Measurements from ENCODE around the gene SND1. TPM values are rescaled to one million over a fixed set of nuclear protein-coding genes. Genes with fewer than 3 reads are reported as not detected.

SND1 gene
- total and polyA plus RNA-seq, 2 donors (not counting 3 experiments of a cell fraction or from before 2014, with no cell fraction given) = 116 to 249 TPM

DNA sequence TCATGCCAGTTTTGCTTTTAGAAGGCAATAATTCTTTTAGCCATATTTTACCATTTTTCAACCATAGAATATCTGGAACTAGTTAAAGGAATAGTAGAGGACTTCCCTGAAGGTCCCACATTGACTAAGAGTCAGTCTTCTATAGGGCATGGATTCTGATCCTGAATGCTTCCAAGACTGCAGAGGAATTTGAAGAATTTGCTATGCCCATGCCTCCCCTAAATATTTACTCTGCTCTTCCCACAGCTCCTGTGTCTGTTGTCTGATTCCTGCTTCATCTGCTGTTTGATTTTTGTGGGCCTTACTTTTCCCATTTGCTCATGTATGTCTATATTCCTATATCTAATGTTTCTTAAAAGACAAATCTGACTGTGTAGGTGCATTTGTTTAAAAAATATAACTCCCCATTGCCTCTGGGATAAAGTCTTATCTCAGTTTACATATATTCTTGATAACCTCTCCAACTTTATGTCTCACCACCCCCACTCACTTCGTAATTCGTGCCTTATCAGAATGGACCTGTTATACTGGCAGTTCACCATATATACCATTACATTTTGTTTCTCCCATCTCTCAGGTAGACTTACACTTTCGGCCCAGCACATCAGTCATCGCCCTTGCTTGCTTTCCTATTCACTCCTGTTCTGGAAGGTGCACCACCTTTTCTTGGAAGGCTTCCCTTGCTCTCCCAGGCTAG is 345.4 kb downstream of the SND1 start:
- no TSS peak for BruUV-seq (replicated peaks)
- ChIA-PET CTCF (interaction anchor here (0.8 kb wide), 1 partner anchor 15 kb away, joined by 3 read pairs; no protein-coding TSS in a partner anchor), POLR2A (no interaction called here)
- no peaks in the 10 kb centered on the region for H3K27me3 ChIP-seq (ENCODE audit: control insufficient read depth in 2 of 2, insufficient read depth in 2 of 2, low read length in 2 of 2)
- no peak overlapping the region for H3K27ac ChIP-seq (ENCODE audit: insufficient read depth, low read depth, low read length)
- H3K9ac ChIP-seq (replicated peaks; ENCODE audit: extremely low read depth, insufficient read depth, low read length) = no peak overlapping the region
- H3K4me3 ChIP-seq (replicated peaks in 1 of 3; ENCODE audit: insufficient read depth in 1 of 3, low read depth in 1 of 3, low read length in 3 of 3) = no peak overlapping the region
- DNase-seq (ENCODE audit: low read depth, low spot score) = no peak
- peaks cover 4% of the 10 kb centered on the region for H4K20me1 ChIP-seq (replicated peaks; ENCODE audit: control insufficient read depth, extremely low read depth, insufficient read depth, low read length)
- intact Hi-C loops (cut with micrococcal nuclease) = no loop called here
- no peaks in the 10 kb centered on the region for H3K9me3 ChIP-seq (replicated peaks; ENCODE audit: control insufficient read depth, insufficient read depth, low read length)
- no peaks in the 10 kb centered on the region for H3K9me1 ChIP-seq (replicated peaks; ENCODE audit: control insufficient read depth, extremely low read depth, insufficient read depth, low read length)
- H3K4me1 ChIP-seq (ENCODE audit: control insufficient read depth, extremely low read depth, insufficient read depth, low read length) = no peaks in the 10 kb centered on the region
- peaks cover 2% of the 10 kb centered on the region in 2 experiments for H3K36me3 ChIP-seq (ENCODE audit: control insufficient read depth in 2 of 2, extremely low read depth in 1 of 2, insufficient read depth in 2 of 2, low read length in 2 of 2)
- H2AFZ ChIP-seq (ENCODE audit: low read depth, low read length) = no peak overlapping the region
- dilution Hi-C loops (cut with MboI; ENCODE audit: extremely low pct_ligation_motif_present, low sequenced_read_pairs) = no loop called here
- FAIRE-seq = no peak
- H3K4me2 ChIP-seq (ENCODE audit: insufficient read depth, low read length) = no peak overlapping the region
- H3K79me2 ChIP-seq (ENCODE audit: control insufficient read depth, insufficient read depth, low read length) = no peaks in the 10 kb centered on the region
- TF ChIP-seq POLR2A (IDR thresholded peaks at IDR 0.05; ENCODE audit: low read depth, low read length) (no peak), POLR2AphosphoS5 (IDR thresholded peaks at IDR 0.05; ENCODE audit: insufficient read depth, low read depth, low read length) (no peak), GATA2 (IDR thresholded peaks at IDR 0.05; ENCODE audit: insufficient read depth, insufficient read length, low read depth, low read length) (no peak), JUN (IDR thresholded peaks at IDR 0.05; ENCODE audit: borderline replicate concordance, insufficient read depth, insufficient read length, low read depth) (no peak), EZH2 (IDR thresholded peaks at IDR 0.05; ENCODE audit: borderline replicate concordance, low read depth, low read length, severe bottlenecking) (no peak), MYC (IDR thresholded peaks at IDR 0.05; ENCODE audit: low read depth, low read length) (no peak)
- TF ChIP-seq, protein P1, sequence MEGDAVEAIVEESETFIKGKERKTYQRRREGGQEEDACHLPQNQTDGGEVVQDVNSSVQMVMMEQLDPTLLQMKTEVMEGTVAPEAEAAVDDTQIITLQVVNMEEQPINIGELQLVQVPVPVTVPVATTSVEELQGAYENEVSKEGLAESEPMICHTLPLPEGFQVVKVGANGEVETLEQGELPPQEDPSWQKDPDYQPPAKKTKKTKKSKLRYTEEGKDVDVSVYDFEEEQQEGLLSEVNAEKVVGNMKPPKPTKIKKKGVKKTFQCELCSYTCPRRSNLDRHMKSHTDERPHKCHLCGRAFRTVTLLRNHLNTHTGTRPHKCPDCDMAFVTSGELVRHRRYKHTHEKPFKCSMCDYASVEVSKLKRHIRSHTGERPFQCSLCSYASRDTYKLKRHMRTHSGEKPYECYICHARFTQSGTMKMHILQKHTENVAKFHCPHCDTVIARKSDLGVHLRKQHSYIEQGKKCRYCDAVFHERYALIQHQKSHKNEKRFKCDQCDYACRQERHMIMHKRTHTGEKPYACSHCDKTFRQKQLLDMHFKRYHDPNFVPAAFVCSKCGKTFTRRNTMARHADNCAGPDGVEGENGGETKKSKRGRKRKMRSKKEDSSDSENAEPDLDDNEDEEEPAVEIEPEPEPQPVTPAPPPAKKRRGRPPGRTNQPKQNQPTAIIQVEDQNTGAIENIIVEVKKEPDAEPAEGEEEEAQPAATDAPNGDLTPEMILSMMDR (IDR thresholded peaks at IDR 0.05; ENCODE audit: extremely low read depth in 1 of 2, insufficient read depth in 1 of 2, low read depth in 1 of 2, low read length in 2 of 2) = no peak
- TF ChIP-seq, protein P2, sequence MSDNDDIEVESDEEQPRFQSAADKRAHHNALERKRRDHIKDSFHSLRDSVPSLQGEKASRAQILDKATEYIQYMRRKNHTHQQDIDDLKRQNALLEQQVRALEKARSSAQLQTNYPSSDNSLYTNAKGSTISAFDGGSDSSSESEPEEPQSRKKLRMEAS (IDR thresholded peaks at IDR 0.05; ENCODE audit: insufficient read depth, insufficient read length) = no peak

All from endothelial cell of umbilical vein (primary cell).